A549 treated with ZK216348 at 1 μM for 4 hours (cell line): Measurements from ENCODE around the gene GAGE1. TPM values are rescaled to one million over a fixed set of nuclear protein-coding genes. Genes with fewer than 3 reads are reported as not detected.

Experiments
- total RNA-seq: library from RNA; stranded (reverse); fragments of 200-300 nt; extraction: Qiagen RNA extraction; gene quantifications from 5 replicates; pipeline ENCODE4 v1.2.3, GENCODE V29; 2022; ENCODE audit warnings: low read depth

The GAGE1 gene, protein sequence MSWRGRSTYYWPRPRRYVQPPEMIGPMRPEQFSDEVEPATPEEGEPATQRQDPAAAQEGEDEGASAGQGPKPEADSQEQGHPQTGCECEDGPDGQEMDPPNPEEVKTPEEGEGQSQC
- total RNA-seq, result not detected in 5 replicates

GRCh38 chrX:49598720-49599119, at the start of gene GAGE1:
Gene GAGE1 (plus strand): TSS chrX:49599020. CDS start chrX:49600175, 1,155 bp downstream.

DNA sequence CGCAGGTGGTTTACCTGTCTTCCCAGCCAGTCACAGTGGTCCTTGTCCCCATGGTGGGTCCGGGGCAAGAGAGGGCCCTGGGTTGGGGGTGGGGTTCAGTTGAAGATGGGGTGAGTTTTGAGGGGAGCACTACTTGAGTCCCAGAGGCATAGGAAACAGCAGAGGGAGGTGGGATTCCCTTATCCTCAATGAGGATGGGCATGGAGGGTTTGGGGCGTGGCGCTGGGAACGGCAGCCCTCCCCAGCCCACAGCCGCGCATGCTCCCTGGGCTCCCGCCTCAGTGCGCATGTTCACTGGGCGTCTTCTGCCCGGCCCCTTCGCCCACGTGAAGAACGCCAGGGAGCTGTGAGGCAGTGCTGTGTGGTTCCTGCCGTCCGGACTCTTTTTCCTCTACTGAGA, 47.8 kb upstream of the GAGE1 start, which contains the start of gene GAGE12E:
GAGE12E (plus strand) TSS at position 301 of the 400 bp plus-strand sequence. CDS start 1,155 bp downstream, outside the sequence.

GRCh38 chrX:49560542-49560941, 38.3 kb upstream of the GAGE1 start, which contains the start of gene GAGE12F:
Gene GAGE12F (plus strand): TSS chrX:49560842. CDS start chrX:49561997, 1,155 bp downstream.

GRCh38 chrX:49570100-49570499, 28.7 kb upstream of the GAGE1 start, which contains the start of gene GAGE12G:
Gene GAGE12G (plus strand): TSS chrX:49570400. CDS start chrX:49571555, 1,155 bp downstream.

DNA sequence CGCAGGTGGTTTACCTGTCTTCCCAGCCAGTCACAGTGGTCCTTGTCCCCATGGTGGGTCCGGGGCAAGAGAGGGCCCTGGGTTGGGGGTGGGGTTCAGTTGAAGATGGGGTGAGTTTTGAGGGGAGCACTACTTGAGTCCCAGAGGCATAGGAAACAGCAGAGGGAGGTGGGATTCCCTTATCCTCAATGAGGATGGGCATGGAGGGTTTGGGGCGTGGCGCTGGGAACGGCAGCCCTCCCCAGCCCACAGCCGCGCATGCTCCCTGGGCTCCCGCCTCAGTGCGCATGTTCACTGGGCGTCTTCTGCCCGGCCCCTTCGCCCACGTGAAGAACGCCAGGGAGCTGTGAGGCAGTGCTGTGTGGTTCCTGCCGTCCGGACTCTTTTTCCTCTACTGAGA, 19.2 kb upstream of the GAGE1 start, which contains the start of gene GAGE12H:
GAGE12H (plus strand) TSS at position 301 of the 400 bp plus-strand sequence. CDS start 1,155 bp downstream, outside the sequence.

DNA sequence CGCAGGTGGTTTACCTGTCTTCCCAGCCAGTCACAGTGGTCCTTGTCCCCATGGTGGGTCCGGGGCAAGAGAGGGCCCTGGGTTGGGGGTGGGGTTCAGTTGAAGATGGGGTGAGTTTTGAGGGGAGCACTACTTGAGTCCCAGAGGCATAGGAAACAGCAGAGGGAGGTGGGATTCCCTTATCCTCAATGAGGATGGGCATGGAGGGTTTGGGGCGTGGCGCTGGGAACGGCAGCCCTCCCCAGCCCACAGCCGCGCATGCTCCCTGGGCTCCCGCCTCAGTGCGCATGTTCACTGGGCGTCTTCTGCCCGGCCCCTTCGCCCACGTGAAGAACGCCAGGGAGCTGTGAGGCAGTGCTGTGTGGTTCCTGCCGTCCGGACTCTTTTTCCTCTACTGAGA, 9.6 kb upstream of the GAGE1 start, which contains the start of gene GAGE2A:
GAGE2A (plus strand) TSS at position 301 of the 400 bp plus-strand sequence. CDS start 1,155 bp downstream, outside the sequence.

Other genes starting within 250 kb of the GAGE1 start
- not detected in 5 replicates for gene GAGE12C, start 66.8 kb upstream of the GAGE1 start, total RNA-seq
- not detected in 5 replicates for gene GAGE12D, start 57.3 kb upstream of the GAGE1 start, total RNA-seq
- gene GAGE12E, start 47.7 kb upstream of the GAGE1 start, total RNA-seq, result not detected in 5 replicates
- not detected in 5 replicates for gene GAGE12F, start 38.2 kb upstream of the GAGE1 start, total RNA-seq
- gene GAGE12G, start 28.6 kb upstream of the GAGE1 start, total RNA-seq, result not detected in 5 replicates
- gene GAGE12H, start 19.1 kb upstream of the GAGE1 start, total RNA-seq, result not detected in 5 replicates
- not detected in 5 replicates for gene GAGE2A, start 9.5 kb upstream of the GAGE1 start, total RNA-seq
- 0.25 to 0.44 TPM in 2 of 5 replicates, not detected in the others for gene PAGE1, start 97.0 kb downstream of the GAGE1 start, total RNA-seq
- gene PAGE4, start 230.3 kb downstream of the GAGE1 start, total RNA-seq, result not detected in 5 replicates